ENCODE results near the gene SLC11A1. TPM values are rescaled to one million over a fixed set of nuclear protein-coding genes. Genes with fewer than 3 reads are reported as not detected.

The SLC11A1 gene
- polyA plus RNA-seq, 1 donor (not counting 4 experiments of a cell fraction or from before 2014, with no cell fraction given) = 0.46 TPM

DNA sequence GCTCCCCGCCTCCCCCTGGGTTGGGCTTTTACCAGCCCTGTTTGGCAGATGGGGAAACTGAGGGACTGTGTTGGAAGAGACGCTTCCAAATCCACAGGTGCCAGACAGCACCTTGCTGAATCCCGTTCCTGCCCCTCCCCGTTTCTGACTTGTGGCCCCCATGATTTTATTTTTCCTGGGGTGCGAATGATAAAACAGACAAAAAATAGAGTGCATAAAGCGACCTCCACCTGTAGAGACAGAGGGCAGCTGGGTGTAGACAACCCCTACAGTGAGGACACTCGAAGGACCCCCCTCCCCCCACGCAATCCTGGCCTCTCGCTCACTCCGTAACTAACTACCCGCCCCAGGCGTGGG is 15.4 kb downstream of the SLC11A1 start:
- FAIRE-seq (no peak), DNase-seq (ENCODE audit: low read depth, low spot score) (no peak)
- Histone ChIP-seq H3K27ac (ENCODE audit: control insufficient read depth, insufficient read depth, low read length) (peak overlapping the region; percentile 89), H3K36me3 (ENCODE audit: control insufficient read depth in 2 of 2, extremely low read depth in 1 of 2, insufficient read depth in 2 of 2, low read length in 2 of 2) (peaks cover 0 to 3% of the 10 kb centered on the region in 2 experiments), H3K4me2 (ENCODE audit: control insufficient read depth, extremely low read depth, insufficient read depth, low read depth, low read length) (peak overlapping the region; percentile 90), H4K20me1 (ENCODE audit: control insufficient read depth, extremely low read depth, insufficient read depth, low read length) (no peaks in the 10 kb centered on the region), H3K9ac (ENCODE audit: control insufficient read depth, extremely low read depth, insufficient read depth, low read length) (peak overlapping the region; percentile 86), H3K9me1 (ENCODE audit: control insufficient read depth, extremely low read depth, insufficient read depth, low read length) (no peaks in the 10 kb centered on the region), H3K4me3 (ENCODE audit: control insufficient read depth in 2 of 3, extremely low read depth in 1 of 3, insufficient read depth in 2 of 3, low read depth in 1 of 3, low read length in 3 of 3) (peak overlapping the region; percentile 81 to 95 (median 82)), H2AFZ (ENCODE audit: control insufficient read depth, low read length) (no peak overlapping the region), H3K4me1 (ENCODE audit: control insufficient read depth, extremely low read depth, insufficient read depth, low read length) (peaks cover 26% of the 10 kb centered on the region), H3K79me2 (ENCODE audit: control insufficient read depth, insufficient read depth, low read length) (peaks cover 24% of the 10 kb centered on the region), H3K27me3 (ENCODE audit: control insufficient read depth, extremely low read depth, insufficient read depth, low read length) (no peaks in the 10 kb centered on the region), H3K9me3 (ENCODE audit: control insufficient read depth, low read depth, low read length) (no peaks in the 10 kb centered on the region)
- TF ChIP-seq, protein P1, sequence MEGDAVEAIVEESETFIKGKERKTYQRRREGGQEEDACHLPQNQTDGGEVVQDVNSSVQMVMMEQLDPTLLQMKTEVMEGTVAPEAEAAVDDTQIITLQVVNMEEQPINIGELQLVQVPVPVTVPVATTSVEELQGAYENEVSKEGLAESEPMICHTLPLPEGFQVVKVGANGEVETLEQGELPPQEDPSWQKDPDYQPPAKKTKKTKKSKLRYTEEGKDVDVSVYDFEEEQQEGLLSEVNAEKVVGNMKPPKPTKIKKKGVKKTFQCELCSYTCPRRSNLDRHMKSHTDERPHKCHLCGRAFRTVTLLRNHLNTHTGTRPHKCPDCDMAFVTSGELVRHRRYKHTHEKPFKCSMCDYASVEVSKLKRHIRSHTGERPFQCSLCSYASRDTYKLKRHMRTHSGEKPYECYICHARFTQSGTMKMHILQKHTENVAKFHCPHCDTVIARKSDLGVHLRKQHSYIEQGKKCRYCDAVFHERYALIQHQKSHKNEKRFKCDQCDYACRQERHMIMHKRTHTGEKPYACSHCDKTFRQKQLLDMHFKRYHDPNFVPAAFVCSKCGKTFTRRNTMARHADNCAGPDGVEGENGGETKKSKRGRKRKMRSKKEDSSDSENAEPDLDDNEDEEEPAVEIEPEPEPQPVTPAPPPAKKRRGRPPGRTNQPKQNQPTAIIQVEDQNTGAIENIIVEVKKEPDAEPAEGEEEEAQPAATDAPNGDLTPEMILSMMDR (optimal IDR thresholded peaks at IDR 0.05 in 1 of 3, IDR thresholded peaks at IDR 0.05 in 1 of 3, conservative IDR thresholded peaks at IDR 0.05 in 1 of 3; ENCODE audit: extremely low read depth in 1 of 3, insufficient read depth in 2 of 3, low read length in 3 of 3) = no peak
- no peak for TF ChIP-seq EZH2 (IDR thresholded peaks at IDR 0.05; ENCODE audit: low read length)
- dilution Hi-C loops (cut with MboI; ENCODE audit: extremely low pct_ligation_motif_present, low sequenced_read_pairs) = no loop called here

DNA sequence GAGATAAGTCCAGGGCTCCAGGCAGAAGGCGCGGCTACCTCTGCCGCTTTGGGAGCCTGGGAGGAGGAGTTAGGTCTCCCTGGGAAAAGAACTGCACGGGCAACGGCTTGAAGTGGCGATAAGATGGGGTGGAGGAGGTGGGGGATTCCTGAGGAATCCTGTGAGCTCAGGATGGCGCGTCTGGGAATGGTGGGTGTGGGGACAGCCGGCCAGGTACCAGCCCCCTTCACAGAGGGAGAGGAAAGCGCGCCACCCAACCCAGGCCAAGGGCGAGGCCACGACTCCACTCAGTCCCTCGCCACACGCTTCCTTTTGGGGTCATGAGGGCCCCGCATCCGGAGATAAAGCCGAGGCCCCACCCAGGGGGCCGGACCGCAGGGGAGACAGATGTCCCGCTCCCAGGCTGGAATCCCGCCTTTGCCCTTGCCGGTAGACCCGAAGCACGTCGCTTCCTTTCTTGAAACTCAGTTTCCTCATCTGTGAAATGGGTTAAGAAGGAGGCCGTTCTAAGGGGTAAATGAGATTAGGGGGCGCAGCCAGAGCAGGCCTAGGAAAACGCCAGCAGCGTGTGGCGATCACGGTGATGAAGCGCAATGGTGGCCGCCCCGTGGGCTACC is 15.9 kb downstream of the SLC11A1 start:
- H3K9me1 ChIP-seq (ENCODE audit: control insufficient read depth, extremely low read depth, insufficient read depth, low read length) = no peaks in the 10 kb centered on the region
- peak overlapping the region; percentile 86 for H3K9ac ChIP-seq (ENCODE audit: control insufficient read depth, extremely low read depth, insufficient read depth, low read length)
- TF ChIP-seq, protein P1 (optimal IDR thresholded peaks at IDR 0.05 in 1 of 3, IDR thresholded peaks at IDR 0.05 in 1 of 3, conservative IDR thresholded peaks at IDR 0.05 in 1 of 3; ENCODE audit: extremely low read depth in 1 of 3, insufficient read depth in 2 of 3, low read length in 3 of 3) = no peak
- TF ChIP-seq EZH2 (IDR thresholded peaks at IDR 0.05; ENCODE audit: low read length) = no peak
- H4K20me1 ChIP-seq (ENCODE audit: control insufficient read depth, extremely low read depth, insufficient read depth, low read length) = no peaks in the 10 kb centered on the region
- H3K27ac ChIP-seq (ENCODE audit: control insufficient read depth, insufficient read depth, low read length) = peak overlapping the region; percentile 89
- H3K27me3 ChIP-seq (ENCODE audit: control insufficient read depth, extremely low read depth, insufficient read depth, low read length) = no peaks in the 10 kb centered on the region
- peak; percentile 69 for FAIRE-seq
- H2AFZ ChIP-seq (ENCODE audit: control insufficient read depth, low read length) = peak overlapping the region; percentile 12
- H3K79me2 ChIP-seq (ENCODE audit: control insufficient read depth, insufficient read depth, low read length) = peaks cover 24% of the 10 kb centered on the region
- H3K4me1 ChIP-seq (ENCODE audit: control insufficient read depth, extremely low read depth, insufficient read depth, low read length) = peaks cover 26% of the 10 kb centered on the region
- no peak for DNase-seq (ENCODE audit: low read depth, low spot score)
- peak overlapping the region; percentile 81 to 95 (median 82) for H3K4me3 ChIP-seq (ENCODE audit: control insufficient read depth in 2 of 3, extremely low read depth in 1 of 3, insufficient read depth in 2 of 3, low read depth in 1 of 3, low read length in 3 of 3)
- H3K9me3 ChIP-seq (ENCODE audit: control insufficient read depth, low read depth, low read length) = no peaks in the 10 kb centered on the region
- peaks cover 0 to 3% of the 10 kb centered on the region in 2 experiments for H3K36me3 ChIP-seq (ENCODE audit: control insufficient read depth in 2 of 2, extremely low read depth in 1 of 2, insufficient read depth in 2 of 2, low read length in 2 of 2)
- dilution Hi-C loops (cut with MboI; ENCODE audit: extremely low pct_ligation_motif_present, low sequenced_read_pairs) = no loop called here
- H3K4me2 ChIP-seq (ENCODE audit: control insufficient read depth, extremely low read depth, insufficient read depth, low read depth, low read length) = peak overlapping the region; percentile 90

Data from keratinocyte (primary cell).